Prostate gland (tissue), 2 donors: Measurements from ENCODE around the gene C17orf113. TPM values are rescaled to one million over a fixed set of nuclear protein-coding genes. Genes with fewer than 3 reads are reported as not detected.

Experiments
- DNase-seq: peaks from one replicate; pipeline ENCODE4 v3.0.0-alpha.2; 2019; ENCODE audit warnings: low spot score
- H3K27ac ChIP-seq, 2 donors: fragments of 200-600 bp; sonication (generic); 2 replicates each; pipeline ENCODE4 v1.5.1; 2017 to 2019
- H3K27me3 ChIP-seq: fragments of 200-600 bp; sonication (generic); replicated peaks from 2 replicates; pipeline ENCODE4 v1.5.1; 2019; ENCODE audit not compliant: insufficient read depth
- H3K36me3 ChIP-seq, 2 donors: fragments of 200-600 bp; sonication (generic); 1 replicate in 1 of 2; 2 replicates in 1 of 2; pipeline versions ENCODE4 v1.5.1 to v1.8.1; 2017 to 2019
- H3K4me1 ChIP-seq: fragments of 200-600 bp; sonication (generic); replicated peaks from 2 replicates; pipeline ENCODE4 v1.5.1; 2019
- H3K4me3 ChIP-seq, 2 donors: fragments of 200-600 bp; sonication (generic); 2 replicates each; pipeline ENCODE4 v1.5.1; 2017 to 2019
- H3K9me3 ChIP-seq: fragments of 200-600 bp; sonication (generic); 2 replicates; pipeline ENCODE4 v1.5.1; 2017
- CTCF ChIP-seq, 4 experiments: fragments of 200-600 bp in 2 of 4; fragments of 450-650 bp in 2 of 4; sonication (generic) in 2 of 4; IDR thresholded peaks; 1 replicate in 3 of 4; 2 replicates in 1 of 4; pipeline ENCODE4 v1.5.1; 2016 to 2019; ENCODE audit warnings: antibody characterized with exemption in 4 of 4, mild to moderate bottlenecking in 2 of 4, moderate library complexity in 2 of 4
- POLR2A ChIP-seq: fragments of 450-650 bp; IDR thresholded peaks from one replicate; pipeline ENCODE4 v1.6.1; 2016; ENCODE audit warnings: antibody characterized with exemption, mild to moderate bottlenecking
- POLR2AphosphoS5 ChIP-seq: sonication (generic); formaldehyde crosslinking; IDR thresholded peaks from one replicate; pipeline ENCODE4 v1.6.1; 2017; ENCODE audit warnings: antibody characterized with exemption
- WGBS: methylation state at CpG from one replicate; pipeline ENCODE4 v1.1.5; 2018; 5-methylcytosine and 5-hydroxymethylcytosine counted together
- intact Hi-C: fragments of 100-400 bp; cut with DNase I; formaldehyde crosslinking; loops from one replicate; pipeline ENCODE4 v1.14.2; 2022
- total RNA-seq, 2 donors: library from RNA; depleted of rRNA; stranded (reverse); fragments of >200 nt; gene quantifications; one replicate each; pipeline ENCODE4 v1.1.0, GENCODE V29; 2016

The C17orf113 gene
- total RNA-seq, 2 donors from 2014 or later, result 4.2 to 4.8 TPM

GRCh38 chr17:42045719-42046118, 4.7 kb downstream of the C17orf113 start:
- Histone ChIP-seq H3K4me1 (no peaks in the 10 kb centered on the region), H3K27me3 (no peaks in the 10 kb centered on the region), H3K36me3 (no peaks in the 10 kb centered on the region), H3K9me3 (no peaks in the 10 kb centered on the region), H3K4me3 (no peak overlapping the region), H3K27ac (no peak overlapping the region)
- no peak for TF ChIP-seq POLR2A
- TF ChIP-seq CTCF (IDR thresholded peaks at IDR 0.05), result no peak
- no peak for TF ChIP-seq POLR2AphosphoS5
- 91% methylated on average over 1 of the region's 1 CpG for WGBS
- no peak for DNase-seq
- intact Hi-C loops, result no loop called here

GRCh38 chr17:42042598-42043319, 7.6 kb downstream of the C17orf113 start:
- DNase-seq, result no peak
- intact Hi-C loops, result no loop called here
- Histone ChIP-seq H3K9me3 (no peaks in the 10 kb centered on the region), H3K4me1 (no peaks in the 10 kb centered on the region), H3K27me3 (no peaks in the 10 kb centered on the region), H3K27ac (no peak overlapping the region), H3K36me3 (no peaks in the 10 kb centered on the region), H3K4me3 (no peak overlapping the region)
- TF ChIP-seq CTCF (IDR thresholded peaks at IDR 0.05) (no peak), POLR2AphosphoS5 (no peak), POLR2A (no peak)
- WGBS, result 90% methylated on average over 20 of the region's 20 CpGs

GRCh38 chr17:42041619-42042018, 8.8 kb downstream of the C17orf113 start:
- Histone ChIP-seq H3K9me3 (no peaks in the 10 kb centered on the region), H3K27me3 (no peaks in the 10 kb centered on the region), H3K36me3 (no peaks in the 10 kb centered on the region), H3K27ac (no peak overlapping the region), H3K4me3 (no peak overlapping the region), H3K4me1 (no peaks in the 10 kb centered on the region)
- intact Hi-C loops, result no loop called here
- no peak for TF ChIP-seq POLR2A
- TF ChIP-seq CTCF (IDR thresholded peaks at IDR 0.05), result no peak
- no peak for DNase-seq

- H3K9me3 ChIP-seq, result no peaks in the 10 kb centered on the region
- DNase-seq, result no peak
- H3K27me3 ChIP-seq, result no peaks in the 10 kb centered on the region
- TF ChIP-seq POLR2A (no peak), POLR2AphosphoS5 (no peak), CTCF (IDR thresholded peaks at IDR 0.05) (no peak)
- no peaks in the 10 kb centered on the region for H3K4me1 ChIP-seq
- intact Hi-C loops, result no loop called here
- H3K36me3 ChIP-seq, result no peaks in the 10 kb centered on the region
- WGBS, result 92% methylated on average over 9 of the region's 10 CpGs
- H3K27ac ChIP-seq, result no peak overlapping the region
- H3K4me3 ChIP-seq, result no peak overlapping the region
Observed at GRCh38 chr17:42040818-42041217, 9.6 kb downstream of the C17orf113 start.
